Naive thymus-derived CD8-positive, alpha-beta T cell (primary cell): ENCODE measurements around the gene ID3. TPM values are rescaled to one million over a fixed set of nuclear protein-coding genes. Genes with fewer than 3 reads are reported as not detected.

Source experiments
- ATAC-seq, 2 donors: fragments of 150-1000 bp; cut with Tn5 transposase in 1 of 2; sonication (Bioruptor Pico), chemical (Tn5 transposase) in 1 of 2; 1 replicate in 1 of 2; 2 replicates in 1 of 2; pipeline ENCODE4 v1.10.0; 2021; ENCODE audit warnings: mild to moderate bottlenecking in 2 of 2, moderate library complexity in 2 of 2
- POLR2A ChIA-PET: fragments of 350-600 bp; sonication (Branson Sonifier 250); formaldehyde crosslinking; loops from one replicate; lab custom pipeline; 2021; ENCODE audit warnings: antibody characterized with exemption; lab: Charles Lee
- DNase-seq, 10 donors: peaks; one replicate each; pipeline versions ENCODE4 v3.0.0 to v3.0.0-alpha.2; 2020 to 2022
- H3K27ac Mint-ChIP-seq, 10 donors: one replicate each; pipeline ENCODE4 v1.8.0; 2020 to 2022; ENCODE audit warnings: mild to moderate bottlenecking in 10 of 10, mixed read lengths in 10 of 10, moderate library complexity in 4 of 10, inconsistent platforms in 1 of 10
- H3K27me3 Mint-ChIP-seq, 5 donors: one replicate each; pipeline ENCODE4 v1.8.0; 2021 to 2022; ENCODE audit warnings: mixed read lengths in 5 of 5
- H3K36me3 Mint-ChIP-seq, 3 donors: one replicate each; pipeline ENCODE4 v1.8.0; 2020 to 2022; ENCODE audit warnings: mixed read lengths in 3 of 3, mild to moderate bottlenecking in 2 of 3, inconsistent platforms in 1 of 3
- H3K4me1 Mint-ChIP-seq, 4 donors: one replicate each; pipeline ENCODE4 v1.8.0; 2021 to 2022; ENCODE audit warnings: mixed read lengths in 4 of 4
- H3K4me3 Mint-ChIP-seq, 10 donors: one replicate each; pipeline ENCODE4 v1.8.0; 2020 to 2022; ENCODE audit warnings: mild to moderate bottlenecking in 10 of 10, mixed read lengths in 10 of 10, moderate library complexity in 6 of 10, inconsistent platforms in 1 of 10
- H3K9me3 Mint-ChIP-seq, 9 donors: one replicate each; pipeline ENCODE4 v1.8.0; 2020 to 2022; ENCODE audit warnings: mixed read lengths in 9 of 9, mild to moderate bottlenecking in 3 of 9, inconsistent platforms in 1 of 9, moderate library complexity in 1 of 9
- polyA plus RNA-seq, 3 donors: library from polyadenylated mRNA; unstranded; fragments of 300-500 nt; fragmentation: Illumina TruSeq; gene quantifications; one replicate each; pipeline ENCODE4 v1.2.3, GENCODE V29; 2021
- total RNA-seq, 8 experiments: library from RNA in 2 of 8; stranded (reverse) in 2 of 8; gene quantifications; one replicate each; pipeline ENCODE4 v1.2.3 and lab custom pipeline; 2021 to 2026

The ID3 gene
- total and polyA plus RNA-seq, 5 experiments from 2014 or later, result 2.7 to 64.8 (median 10.0) TPM

GRCh38 chr1:23555986-23556634, 3.2 kb downstream of the ID3 start:
- peaks cover 0 to 10% (median 3%) of the 10 kb centered on the region in 3 donors for H3K36me3 Mint-ChIP-seq
- DNase-seq, result peak in 2 of 10 donors; percentile 23 to 34
- peak overlapping the region; percentile 81 to 97 (median 96) for H3K27ac Mint-ChIP-seq
- H3K4me3 Mint-ChIP-seq, result peak overlapping the region; percentile 85 to 97 (median 94)
- H3K9me3 Mint-ChIP-seq, result no peaks in the 10 kb centered on the region
- no peaks in the 10 kb centered on the region for H3K27me3 Mint-ChIP-seq
- no peak for ATAC-seq
- H3K4me1 Mint-ChIP-seq, result peaks cover 40 to 75% (median 68%) of the 10 kb centered on the region in 4 donors
- POLR2A ChIA-PET, result interaction anchor here (0.9 to 21.9 kb wide), 16 partner anchors 8 to 78 kb away, joined by 3 to 612 read pairs (median 8); partner anchors contain the start of gene E2F2

GRCh38 chr1:23555270-23555985, 3.9 kb downstream of the ID3 start:
- no peaks in the 10 kb centered on the region for H3K9me3 Mint-ChIP-seq
- no peaks in the 10 kb centered on the region for H3K27me3 Mint-ChIP-seq
- peak overlapping the region; percentile 85 to 97 (median 94) for H3K4me3 Mint-ChIP-seq
- POLR2A ChIA-PET, result interaction anchor here (0.5 to 21.9 kb wide), 20 partner anchors 9 to 961 kb away, joined by 3 to 612 read pairs (median 6); partner anchors contain the start of genes ASAP3 and E2F2
- H3K4me1 Mint-ChIP-seq, result peaks cover 37 to 73% (median 66%) of the 10 kb centered on the region in 4 donors
- peaks cover 0 to 10% (median 3%) of the 10 kb centered on the region in 3 donors for H3K36me3 Mint-ChIP-seq
- H3K27ac Mint-ChIP-seq, result peak overlapping the region; percentile 81 to 97 (median 96)
- ATAC-seq (peak; percentile 1 to 5), DNase-seq (no peak)

- H3K9me3 Mint-ChIP-seq, result no peaks in the 10 kb centered on the region
- H3K4me1 Mint-ChIP-seq, result peaks cover 35 to 65% (median 60%) of the 10 kb centered on the region in 4 donors
- peak; percentile 79 to 90 (median 84) for DNase-seq
- no peaks in the 10 kb centered on the region for H3K27me3 Mint-ChIP-seq
- peaks cover 0 to 10% (median 3%) of the 10 kb centered on the region in 3 donors for H3K36me3 Mint-ChIP-seq
- POLR2A ChIA-PET, result interaction anchor here (0.8 to 21.9 kb wide), 19 partner anchors 9 to 137 kb away, joined by 3 to 612 read pairs (median 7); partner anchors contain the start of genes ASAP3, E2F2 and RPL11
- peak overlapping the region; percentile 89 to 98 (median 95) for H3K4me3 Mint-ChIP-seq
- ATAC-seq, result peak; percentile 72 to 77
- peak overlapping the region; percentile 92 to 97 (median 96) for H3K27ac Mint-ChIP-seq
These were observed 4.6 kb downstream of the ID3 start for GRCh38 chr1:23554481-23555269.

GRCh38 chr1:23554127-23554480, 5.2 kb downstream of the ID3 start:
- peaks cover 33 to 60% (median 56%) of the 10 kb centered on the region in 4 donors for H3K4me1 Mint-ChIP-seq
- no peaks in the 10 kb centered on the region for H3K9me3 Mint-ChIP-seq
- no peak for ATAC-seq
- POLR2A ChIA-PET, result interaction anchor here (0.8 to 21.9 kb wide), 12 partner anchors 9 to 138 kb away, joined by 3 to 612 read pairs (median 14); partner anchors contain the start of genes RPL11 and TCEA3
- peaks cover 0 to 10% (median 3%) of the 10 kb centered on the region in 3 donors for H3K36me3 Mint-ChIP-seq
- peak overlapping the region; percentile 83 to 96 (median 94) for H3K27ac Mint-ChIP-seq
- peak overlapping the region; percentile 79 to 98 (median 91) for H3K4me3 Mint-ChIP-seq
- no peak for DNase-seq
- H3K27me3 Mint-ChIP-seq, result no peaks in the 10 kb centered on the region

- no peaks in the 10 kb centered on the region for H3K9me3 Mint-ChIP-seq
- peaks cover 0 to 10% (median 3%) of the 10 kb centered on the region in 3 donors for H3K36me3 Mint-ChIP-seq
- H3K27ac Mint-ChIP-seq, result peak overlapping the region; percentile 83 to 96 (median 94)
- ATAC-seq (no peak), DNase-seq (no peak)
- POLR2A ChIA-PET, result interaction anchor here (0.7 to 21.9 kb wide), 11 partner anchors 8 to 139 kb away, joined by 3 to 612 read pairs (median 19); partner anchors contain the start of genes RPL11 and TCEA3
- no peaks in the 10 kb centered on the region for H3K27me3 Mint-ChIP-seq
- H3K4me1 Mint-ChIP-seq, result peaks cover 33 to 60% (median 58%) of the 10 kb centered on the region in 4 donors
- peak overlapping the region; percentile 79 to 98 (median 91) for H3K4me3 Mint-ChIP-seq
These were observed 5.8 kb downstream of the ID3 start for GRCh38 chr1:23553231-23554126.

- Mint-ChIP-seq H3K27me3 (no peaks in the 10 kb centered on the region), H3K9me3 (no peaks in the 10 kb centered on the region), H3K27ac (peak overlapping the region in 4 of 10 donors; percentile 30 to 70 (median 54)), H3K36me3 (peaks cover 0 to 3% (median 0%) of the 10 kb centered on the region in 3 donors), H3K4me3 (no peak overlapping the region), H3K4me1 (peaks cover 25 to 55% (median 47%) of the 10 kb centered on the region in 4 donors)
- ATAC-seq (no peak), DNase-seq (no peak)
- POLR2A ChIA-PET, result interaction anchor here (1.0 to 21.9 kb wide), 5 partner anchors 23 to 82 kb away, joined by 3 to 612 read pairs (median 339); no protein-coding TSS in a partner anchor
These were observed 7.5 kb downstream of the ID3 start for GRCh38 chr1:23551849-23552248.

GRCh38 chr1:23548704-23549143, 10.6 kb downstream of the ID3 start:
- POLR2A ChIA-PET, result interaction anchor here (0.6 to 21.9 kb wide), 5 partner anchors 11 to 85 kb away, joined by 3 to 612 read pairs (median 3); partner anchors contain the start of gene ID3
- H3K36me3 Mint-ChIP-seq, result no peaks in the 10 kb centered on the region
- H3K27me3 Mint-ChIP-seq, result no peaks in the 10 kb centered on the region
- no peak overlapping the region for H3K4me3 Mint-ChIP-seq
- H3K9me3 Mint-ChIP-seq, result no peaks in the 10 kb centered on the region
- DNase-seq, result no peak
- peaks cover 11 to 41% (median 26%) of the 10 kb centered on the region in 4 donors for H3K4me1 Mint-ChIP-seq
- no peak for ATAC-seq
- peak overlapping the region in 2 of 10 donors; percentile 43 to 80 for H3K27ac Mint-ChIP-seq

GRCh38 chr1:23546897-23547584, 12.3 kb downstream of the ID3 start:
- POLR2A ChIA-PET, result interaction anchor here (0.6 to 21.9 kb wide), 6 partner anchors 8 to 87 kb away, joined by 3 to 612 read pairs (median 8); partner anchors contain the start of gene ID3
- no peaks in the 10 kb centered on the region for H3K27me3 Mint-ChIP-seq
- no peaks in the 10 kb centered on the region for H3K9me3 Mint-ChIP-seq
- peaks cover 8 to 29% (median 19%) of the 10 kb centered on the region in 4 donors for H3K4me1 Mint-ChIP-seq
- no peak for ATAC-seq
- no peaks in the 10 kb centered on the region for H3K36me3 Mint-ChIP-seq
- DNase-seq, result peak in 1 of 10 donors; percentile 4
- H3K27ac Mint-ChIP-seq, result peak overlapping the region in 2 of 10 donors; percentile 20 to 33
- no peak overlapping the region for H3K4me3 Mint-ChIP-seq

GRCh38 chr1:23545851-23546250, 13.4 kb downstream of the ID3 start:
- ATAC-seq (no peak), DNase-seq (peak in 1 of 10 donors; percentile 26)
- Mint-ChIP-seq H3K36me3 (no peaks in the 10 kb centered on the region), H3K9me3 (no peaks in the 10 kb centered on the region), H3K4me1 (peaks cover 6 to 24% (median 12%) of the 10 kb centered on the region in 4 donors), H3K4me3 (no peak overlapping the region), H3K27ac (no peak overlapping the region), H3K27me3 (no peaks in the 10 kb centered on the region)
- POLR2A ChIA-PET, result interaction anchor here (0.6 to 21.9 kb wide), 7 partner anchors 9 to 97 kb away, joined by 3 to 612 read pairs (median 8); no protein-coding TSS in a partner anchor
